ENCODE data around the gene CPT1C. TPM values are rescaled to one million over a fixed set of nuclear protein-coding genes. Genes with fewer than 3 reads are reported as not detected.

Gene CPT1C
- total RNA-seq, 1 donor from 2014 or later, result 51.7 TPM

- H3K4me3 ChIP-seq, result no peak overlapping the region
- no peak overlapping the region for H3K4me2 ChIP-seq
- Mint-ChIP-seq H3K36me3 (peaks cover 28% of the 10 kb centered on the region), H3K4me3 (peak overlapping the region; percentile 61), H3K27ac (no peak overlapping the region), H3K27me3 (ENCODE audit: insufficient read depth, low read depth) (peaks cover 5% of the 10 kb centered on the region), H3K4me1 (peaks cover 26% of the 10 kb centered on the region), H3K9me3 (no peaks in the 10 kb centered on the region)
- peaks cover 48% of the 10 kb centered on the region for H3K79me2 ChIP-seq (ENCODE audit: low read depth)
- H3K4me1 ChIP-seq, result peaks cover 14% of the 10 kb centered on the region
- peaks cover 10% of the 10 kb centered on the region for H3F3A ChIP-seq (ENCODE audit: low read depth)
- no peak overlapping the region for H2AFZ ChIP-seq (replicated peaks)
- H3K9me3 ChIP-seq (ENCODE audit: low read depth), result no peaks in the 10 kb centered on the region
- H3K27ac ChIP-seq, result no peak overlapping the region
- no peaks in the 10 kb centered on the region for H3K27me3 ChIP-seq
- DNase-seq (ENCODE audit: low spot score), result no peak
- peaks cover 51% of the 10 kb centered on the region for H4K20me1 ChIP-seq (ENCODE audit: low read depth)
- H3K36me3 ChIP-seq, result no peaks in the 10 kb centered on the region
- no peak for TF ChIP-seq CTCF (IDR thresholded peaks at IDR 0.05)
- no peak for TF ChIP-seq EZH2phosphoT487 (IDR thresholded peaks at IDR 0.05)
- TF ChIP-seq EZH2 (IDR thresholded peaks at IDR 0.05), result no peak
- H3K9ac ChIP-seq, result no peak overlapping the region
These were observed 44.3 kb upstream of the CPT1C start for GRCh38 chr19:49646586-49646985.

DNA sequence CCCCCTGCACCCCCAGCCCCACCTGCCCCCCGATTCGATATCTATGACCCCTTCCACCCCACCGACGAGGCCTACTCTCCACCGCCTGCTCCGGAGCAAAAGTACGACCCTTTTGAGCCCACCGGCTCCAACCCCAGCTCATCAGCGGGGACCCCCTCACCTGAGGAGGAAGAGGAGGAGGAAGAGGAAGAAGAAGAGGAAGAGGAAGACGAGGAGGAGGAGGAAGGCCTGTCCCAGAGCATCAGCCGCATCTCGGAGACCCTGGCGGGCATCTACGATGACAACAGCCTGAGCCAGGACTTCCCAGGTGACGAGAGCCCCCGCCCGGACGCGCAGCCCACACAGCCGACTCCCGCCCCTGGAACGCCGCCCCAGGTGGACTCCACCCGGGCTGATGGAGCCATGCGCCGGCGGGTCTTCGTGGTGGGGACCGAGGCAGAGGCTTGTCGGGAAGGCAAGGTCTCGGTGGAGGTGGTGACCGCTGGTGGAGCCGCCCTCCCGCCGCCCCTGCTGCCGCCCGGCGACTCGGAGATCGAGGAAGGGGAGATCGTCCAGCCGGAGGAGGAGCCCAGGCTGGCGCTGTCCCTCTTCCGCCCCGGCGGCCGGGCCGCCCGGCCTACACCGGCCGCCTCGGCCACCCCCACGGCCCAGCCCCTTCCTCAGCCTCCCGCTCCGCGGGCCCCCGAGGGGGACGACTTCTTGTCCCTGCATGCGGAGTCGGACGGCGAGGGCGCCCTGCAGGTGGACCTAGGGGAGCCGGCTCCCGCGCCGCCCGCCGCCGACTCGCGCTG, 39.7 kb upstream of the CPT1C start:
- no peaks in the 10 kb centered on the region for H3K4me1 ChIP-seq
- H4K20me1 ChIP-seq (ENCODE audit: low read depth), result peaks cover 41% of the 10 kb centered on the region
- H3K4me2 ChIP-seq, result no peak overlapping the region
- H3F3A ChIP-seq (ENCODE audit: low read depth), result peaks cover under 1% of the 10 kb centered on the region
- no peak overlapping the region for H2AFZ ChIP-seq (replicated peaks)
- peaks cover 8% of the 10 kb centered on the region for H3K79me2 ChIP-seq (ENCODE audit: low read depth)
- H3K4me3 ChIP-seq, result no peak overlapping the region
- H3K27me3 ChIP-seq, result no peaks in the 10 kb centered on the region
- no peak overlapping the region for H3K27ac ChIP-seq
- H3K4me3 Mint-ChIP-seq, result no peak overlapping the region
- TF ChIP-seq CTCF (IDR thresholded peaks at IDR 0.05), result no peak
- no peak for TF ChIP-seq EZH2phosphoT487 (IDR thresholded peaks at IDR 0.05)
- TF ChIP-seq EZH2 (IDR thresholded peaks at IDR 0.05), result no peak
- H3K36me3 Mint-ChIP-seq, result peaks cover 25% of the 10 kb centered on the region
- peaks cover 3% of the 10 kb centered on the region for H3K27me3 Mint-ChIP-seq (ENCODE audit: insufficient read depth, low read depth)
- no peaks in the 10 kb centered on the region for H3K36me3 ChIP-seq
- H3K9me3 Mint-ChIP-seq, result no peaks in the 10 kb centered on the region
- H3K9me3 ChIP-seq (ENCODE audit: low read depth), result no peaks in the 10 kb centered on the region
- DNase-seq (ENCODE audit: low spot score), result no peak
- H3K27ac Mint-ChIP-seq, result no peak overlapping the region
- H3K9ac ChIP-seq, result no peak overlapping the region
- H3K4me1 Mint-ChIP-seq, result peaks cover 2% of the 10 kb centered on the region

- Mint-ChIP-seq H3K36me3 (peaks cover 28% of the 10 kb centered on the region), H3K4me3 (no peak overlapping the region), H3K27me3 (ENCODE audit: insufficient read depth, low read depth) (peaks cover 3% of the 10 kb centered on the region), H3K9me3 (no peaks in the 10 kb centered on the region), H3K27ac (no peak overlapping the region), H3K4me1 (no peaks in the 10 kb centered on the region)
- Histone ChIP-seq H2AFZ (replicated peaks) (no peak overlapping the region), H3K36me3 (no peaks in the 10 kb centered on the region), H3F3A (ENCODE audit: low read depth) (peaks cover 5% of the 10 kb centered on the region), H3K27ac (no peak overlapping the region), H4K20me1 (ENCODE audit: low read depth) (peaks cover 39% of the 10 kb centered on the region), H3K4me3 (no peak overlapping the region), H3K9me3 (ENCODE audit: low read depth) (no peaks in the 10 kb centered on the region), H3K79me2 (ENCODE audit: low read depth) (peaks cover 7% of the 10 kb centered on the region), H3K4me1 (no peaks in the 10 kb centered on the region), H3K9ac (no peak overlapping the region), H3K27me3 (no peaks in the 10 kb centered on the region), H3K4me2 (no peak overlapping the region)
- DNase-seq (ENCODE audit: low spot score), result no peak
- TF ChIP-seq EZH2phosphoT487 (IDR thresholded peaks at IDR 0.05) (no peak), CTCF (IDR thresholded peaks at IDR 0.05) (no peak), EZH2 (IDR thresholded peaks at IDR 0.05) (no peak)
These were observed 38.9 kb upstream of the CPT1C start for GRCh38 chr19:49651820-49652550.
